ENCODE results near the gene NPAS3. TPM values are rescaled to one million over a fixed set of nuclear protein-coding genes. Genes with fewer than 3 reads are reported as not detected.
A peak's percentile ranks its signal among the peaks of the same experiment; 100 is the strongest.

NPAS3 gene
- total and polyA plus RNA-seq, 2 of the 13 experiments (the other 11 are each of a cell fraction or from before 2014, with no cell fraction given), result not detected

- no peak for TF ChIP-seq FUBP1 (CRISPR knock-in tag; IDR thresholded peaks at IDR 0.05; ENCODE audit: borderline replicate concordance)
- TF ChIP-seq ZNF362 (CRISPR knock-in tag; IDR thresholded peaks at IDR 0.05; ENCODE audit: borderline replicate concordance), result no peak
- TF ChIP-seq KAT8 (CRISPR knock-in tag; IDR thresholded peaks at IDR 0.05), result no peak
- TF ChIP-seq KLF6 (CRISPR knock-in tag; IDR thresholded peaks at IDR 0.05), result no peak
- no peak for TF ChIP-seq ARNT2 (CRISPR knock-in tag; IDR thresholded peaks at IDR 0.05; ENCODE audit: low read depth)
- TF ChIP-seq NFKBIZ (CRISPR knock-in tag; IDR thresholded peaks at IDR 0.05), result no peak
These were observed 212.2 kb downstream of the NPAS3 start (continued) for GRCh38 chr14:33150666-33151428.

- no peak overlapping the region for H3K4me3 ChIP-seq (replicated peaks in 1 of 3; ENCODE audit: insufficient read depth in 1 of 3, low read depth in 2 of 3, low read length in 3 of 3)
- no peak overlapping the region for H2AFZ ChIP-seq (ENCODE audit: low read length)
- peak; percentile 61 for ATAC-seq
- no peak for FAIRE-seq
- peaks cover 7% of the 10 kb centered on the region; the same call in 1 of the 2 replicates for H3K9me3 ChIP-seq (ENCODE audit: low read length)
- intact Hi-C loops (cut with micrococcal nuclease; ENCODE audit: unreplicated experiment), result no loop called here
- no peaks in the 10 kb centered on the region for H4K20me1 ChIP-seq (ENCODE audit: insufficient read depth, low read length)
- in situ Hi-C loops (cut with HindIII; ENCODE audit: extremely low pct_ligation_motif_present, low pct_unique_long_range_greater_than_20kb), result no loop called here
- BruUV-seq (replicated peaks), result no TSS peak
- no peaks in the 10 kb centered on the region for H3K36me3 ChIP-seq (replicated peaks in 1 of 2; ENCODE audit: control insufficient read depth in 1 of 2, insufficient read depth in 2 of 2, low read length in 2 of 2)
- H3K27me3 ChIP-seq (ENCODE audit: control insufficient read depth in 1 of 2, insufficient read depth in 2 of 2, low read length in 2 of 2), result no peaks in the 10 kb centered on the region
- H3K79me2 ChIP-seq (ENCODE audit: insufficient read depth, low read length), result no peaks in the 10 kb centered on the region
- no peaks in the 10 kb centered on the region for H3K4me1 ChIP-seq (ENCODE audit: insufficient read depth, low read length)
- H3K9ac ChIP-seq (ENCODE audit: insufficient read depth, low read depth, low read length), result no peak overlapping the region
- 2% methylated on average over 5 of the region's 5 CpGs for WGBS (ENCODE audit: low lambda C conversion rate)
- H3K4me2 ChIP-seq (ENCODE audit: low read depth, low read length), result no peak overlapping the region
- DNase-seq (ENCODE audit: low spot score), result no peak
- ChIA-PET POLR2A (no interaction called here), CTCF (ENCODE audit: low intra/inter-chr PET ratio, low total read pairs) (no interaction called here)
- no peak for TF ChIP-seq ZNF775 (CRISPR knock-in tag; IDR thresholded peaks at IDR 0.05; ENCODE audit: borderline replicate concordance)
- no peak for TF ChIP-seq NBN (conservative IDR thresholded peaks at IDR 0.05)
- H3K27ac ChIP-seq (ENCODE audit: extremely low read length, insufficient read depth, low read length), result no peak overlapping the region
These were observed 224.4 kb downstream of the NPAS3 start for GRCh38 chr14:33163109-33163508.

Measured in HepG2 (cell line).